Retinal pigment epithelial cell (primary cell): ENCODE data around the gene PIGO.

Experiments
- DNase-seq: peaks from one replicate; pipeline ENCODE4 v3.0.0-alpha.2; 2010; ENCODE audit warnings: low read depth
- H3K4me3 ChIP-seq: 2 replicates; pipeline ENCODE4 v1.5.1; 2011; ENCODE audit warnings: mild to moderate bottlenecking, low read length, control low read depth, moderate library complexity
- CTCF ChIP-seq: conservative IDR thresholded peaks from 2 replicates; pipeline ENCODE4 v1.5.1; 2011; ENCODE audit warnings: low read depth, low read length, control low read depth, inconsistent platforms

Gene PIGO

GRCh38 chr9:35042081-35042604 lies 54.2 kb downstream of the PIGO start:
- TF ChIP-seq CTCF = no peak
- no peak for DNase-seq
- H3K4me3 ChIP-seq = no peak overlapping the region
